Activated CD8-positive, alpha-beta memory T cell treated with anti-CD3 and anti-CD28 coated beads for 1 hour (primary cell): ENCODE results near the gene HARS2.
"Not testable (repeated sequence)": the region's sequence is repeated elsewhere in the genome, so short reads cannot be mapped to it uniquely, and the experiment has no call there.

Source experiments
- DNase-seq, 2 donors: peaks; one replicate each; pipeline ENCODE4 v3.0.0-alpha.2; 2020; ENCODE audit warnings: low read depth in 1 of 2; ENCODE audit errors: extremely low read depth in 1 of 2

HARS2 gene

GRCh38 chr5:140690941-140691924 lies at the start of gene HARS2, which contains the start of gene HARS1:
Gene HARS2 (plus strand): TSS chr5:140691455. CDS start chr5:140691649, 194 bp downstream.
Gene HARS1 (minus strand): TSS chr5:140691370. CDS start chr5:140691304, 66 bp downstream.
- peak; percentile 60 to 64 for DNase-seq

DNA sequence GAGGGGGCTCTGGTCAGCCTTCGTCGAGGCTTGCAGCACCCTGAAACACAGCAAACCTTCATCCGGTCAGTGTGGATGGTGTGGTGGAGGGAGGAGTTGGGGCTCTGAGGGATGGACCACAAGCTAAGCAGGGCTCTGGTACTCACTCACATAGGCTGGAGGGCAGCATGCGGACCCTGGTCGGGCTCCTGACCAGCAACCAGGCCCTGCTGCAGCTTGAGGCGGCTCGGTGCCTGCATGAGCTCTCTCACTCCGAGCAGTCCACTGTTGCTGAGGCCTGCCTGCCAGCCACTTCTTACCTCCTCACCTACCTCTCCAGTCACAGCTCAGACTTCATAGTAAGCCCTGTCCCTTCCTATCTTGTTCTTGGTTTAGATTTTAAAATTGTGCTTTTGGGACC lies 49.5 kb upstream of the HARS2 start:
- DNase-seq: no peak

DNA sequence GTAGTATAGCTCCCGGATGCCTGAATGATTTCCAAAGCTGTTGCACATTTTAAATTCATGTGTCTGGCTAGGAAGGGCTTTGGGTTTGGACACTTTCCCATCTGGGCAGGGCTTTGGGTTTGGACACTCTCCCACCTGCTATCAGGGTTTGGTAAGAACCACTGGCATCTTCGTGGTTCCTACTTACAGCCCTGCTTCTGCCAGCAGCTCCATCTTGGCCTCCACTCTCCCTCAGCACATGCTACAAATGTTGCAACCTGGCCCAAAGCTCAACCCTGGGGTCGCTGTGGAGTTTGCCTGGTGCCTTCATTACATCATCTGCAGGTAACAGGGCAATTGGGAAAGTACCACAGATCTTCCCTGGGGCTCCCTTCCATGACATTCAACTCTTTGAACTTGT lies 48.5 kb upstream of the HARS2 start:
- DNase-seq: no peak

- DNase-seq: no peak
Measured at GRCh38 chr5:140647042-140647419, 44.2 kb upstream of the HARS2 start.

GRCh38 chr5:140658870-140659269 lies 32.4 kb upstream of the HARS2 start:
- DNase-seq: no peak

DNA sequence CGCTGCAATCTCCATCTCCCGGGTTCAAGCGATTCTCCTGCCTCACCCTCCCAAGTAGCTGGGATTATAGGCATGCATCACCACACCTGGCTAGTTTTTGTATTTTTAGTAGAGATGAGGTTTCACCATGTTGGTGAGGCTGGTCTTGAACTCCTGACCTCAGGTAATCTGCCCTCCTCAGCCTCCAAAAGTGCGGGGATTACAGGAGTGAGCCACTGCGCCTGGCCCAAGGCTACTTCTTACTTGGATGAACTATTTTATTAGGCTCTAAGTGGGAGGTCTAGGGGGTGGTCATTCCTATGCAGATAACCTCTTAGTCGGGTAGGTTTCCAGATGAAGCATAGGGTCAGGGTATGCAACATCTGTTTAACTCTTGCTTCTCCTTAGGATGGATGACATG lies 30.9 kb upstream of the HARS2 start:
- DNase-seq: not testable (repeated sequence)

DNA sequence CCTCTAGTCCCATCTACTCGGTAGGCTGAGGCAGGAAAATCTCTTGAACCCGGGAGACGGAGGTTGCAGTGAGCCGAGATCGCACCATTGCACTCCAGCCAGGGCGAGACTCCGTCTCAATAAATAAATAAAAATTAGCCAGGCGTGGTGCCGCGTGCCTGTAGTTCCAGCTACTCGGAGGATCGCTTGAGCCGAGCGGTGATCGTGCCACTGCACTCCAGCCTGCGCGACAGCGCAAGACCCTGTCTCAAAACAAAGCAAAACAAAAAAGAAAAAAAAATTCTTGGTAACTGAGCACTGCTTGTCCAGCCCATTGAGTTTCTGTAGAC lies 27.3 kb upstream of the HARS2 start:
- no peak for DNase-seq

DNA sequence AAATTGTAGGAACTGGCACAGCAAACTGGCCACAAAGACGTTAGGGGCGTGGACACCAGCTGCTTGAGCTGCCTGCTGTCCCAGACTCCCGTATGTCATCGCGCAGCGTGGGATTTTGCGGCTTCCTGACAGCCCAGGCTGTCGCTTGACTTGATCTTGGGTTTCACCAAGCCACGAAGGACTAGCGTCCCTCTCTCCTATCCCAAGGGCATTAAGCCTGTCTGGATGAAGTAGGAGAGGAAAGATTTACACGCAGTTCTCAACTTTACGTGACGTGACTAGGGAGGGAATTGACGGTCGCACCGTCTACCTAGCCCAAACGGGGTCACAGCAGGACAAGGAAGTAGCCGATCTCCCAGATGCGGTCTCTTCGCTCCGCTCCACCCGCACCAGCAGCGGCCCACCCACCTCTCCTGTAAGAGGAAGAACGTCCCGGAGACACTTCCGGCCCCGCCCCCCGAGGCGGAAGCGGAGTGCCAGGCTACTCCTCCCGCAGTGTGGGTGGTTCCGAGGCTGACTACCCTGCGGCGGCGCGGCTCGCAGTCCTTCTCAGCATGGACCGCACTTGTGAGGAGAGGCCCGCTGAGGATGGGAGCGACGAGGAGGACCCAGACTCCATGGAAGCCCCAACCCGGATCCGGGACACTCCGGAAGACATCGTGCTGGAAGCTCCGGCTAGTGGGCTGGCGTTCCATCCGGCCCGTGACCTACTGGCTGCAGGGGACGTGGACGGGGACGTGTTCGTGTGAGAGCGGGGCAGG lies 26.7 kb upstream of the HARS2 start, which contains the start of gene WDR55:
Gene WDR55, plus strand, starts transcription at position 546 of the 761 bp plus-strand sequence. Its CDS starts 9 bp downstream, at position 555.
- peak; percentile 89 to 94 for DNase-seq

DNA sequence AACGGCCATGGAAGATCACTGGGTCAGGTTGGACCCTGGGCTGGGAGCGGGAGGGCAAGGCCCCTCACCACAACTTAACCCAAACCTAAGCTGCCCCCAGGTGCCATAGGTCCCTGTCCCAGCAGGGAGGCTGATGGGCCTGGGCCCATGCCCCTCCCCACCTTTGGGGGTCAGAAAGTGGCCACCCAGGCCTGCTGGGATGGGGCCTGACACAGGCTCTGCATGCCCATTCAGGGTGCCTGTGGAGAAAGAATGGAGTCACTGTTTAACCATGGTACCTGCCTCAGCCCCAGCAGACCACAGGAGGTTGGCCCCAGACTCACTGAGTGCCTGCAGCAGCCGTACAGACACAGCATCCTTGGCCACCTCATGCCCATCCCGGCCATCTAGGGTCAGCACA lies 20.2 kb upstream of the HARS2 start:
- DNase-seq: not testable (repeated sequence)

GRCh38 chr5:140671472-140672125 lies 19.7 kb upstream of the HARS2 start:
- no peak for DNase-seq

- DNase-seq: no peak
Measured at GRCh38 chr5:140672455-140673186, 18.6 kb upstream of the HARS2 start.

GRCh38 chr5:140673187-140673976 lies 17.9 kb upstream of the HARS2 start, which contains the start of gene DND1:
Gene DND1 (minus strand): TSS chr5:140673576. CDS start chr5:140673542, 34 bp downstream.
- DNase-seq: no peak

- DNase-seq: no peak
Measured at GRCh38 chr5:140674211-140674610, 17.0 kb upstream of the HARS2 start.

GRCh38 chr5:140674629-140675028 lies 16.6 kb upstream of the HARS2 start:
- DNase-seq: no peak

DNA sequence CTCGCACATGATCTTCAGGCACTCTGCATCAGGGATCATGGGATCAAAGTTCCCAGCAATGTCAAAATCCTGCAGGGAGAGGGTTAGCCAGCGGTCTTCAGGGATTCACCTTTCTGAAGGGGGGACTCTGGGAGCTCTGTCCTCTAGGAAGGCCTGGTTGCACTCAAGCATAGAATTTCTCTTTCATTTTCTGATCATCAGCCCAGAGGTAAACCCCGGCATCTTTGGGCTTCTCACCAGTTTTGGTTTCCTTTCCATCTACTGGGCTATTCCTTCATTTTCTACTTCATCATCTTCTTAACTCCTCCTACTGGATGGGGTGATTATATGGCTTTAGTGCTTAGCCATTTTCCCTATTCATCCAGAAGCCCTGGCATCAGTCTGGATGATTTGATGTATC lies 13.3 kb upstream of the HARS2 start:
- DNase-seq: no peak

DNA sequence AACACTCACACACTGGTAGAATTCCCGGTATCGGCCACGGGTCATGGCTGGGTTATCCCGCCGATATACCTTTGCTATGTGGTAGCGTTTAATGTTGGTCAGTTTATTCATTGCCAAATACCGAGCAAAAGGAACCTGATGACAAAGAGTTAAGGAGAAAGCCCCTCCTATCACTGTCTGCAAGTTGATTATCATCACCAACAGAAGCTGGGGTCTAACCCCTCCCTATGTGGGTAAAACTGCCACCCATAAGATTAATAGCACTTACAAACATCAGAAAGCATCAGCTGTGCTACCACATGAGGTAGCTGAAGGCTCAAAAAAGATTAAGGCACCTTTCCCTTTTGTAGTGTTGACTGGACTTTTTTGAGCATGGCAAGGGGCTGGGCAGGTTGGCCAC lies 12.3 kb upstream of the HARS2 start:
- no peak for DNase-seq

DNA sequence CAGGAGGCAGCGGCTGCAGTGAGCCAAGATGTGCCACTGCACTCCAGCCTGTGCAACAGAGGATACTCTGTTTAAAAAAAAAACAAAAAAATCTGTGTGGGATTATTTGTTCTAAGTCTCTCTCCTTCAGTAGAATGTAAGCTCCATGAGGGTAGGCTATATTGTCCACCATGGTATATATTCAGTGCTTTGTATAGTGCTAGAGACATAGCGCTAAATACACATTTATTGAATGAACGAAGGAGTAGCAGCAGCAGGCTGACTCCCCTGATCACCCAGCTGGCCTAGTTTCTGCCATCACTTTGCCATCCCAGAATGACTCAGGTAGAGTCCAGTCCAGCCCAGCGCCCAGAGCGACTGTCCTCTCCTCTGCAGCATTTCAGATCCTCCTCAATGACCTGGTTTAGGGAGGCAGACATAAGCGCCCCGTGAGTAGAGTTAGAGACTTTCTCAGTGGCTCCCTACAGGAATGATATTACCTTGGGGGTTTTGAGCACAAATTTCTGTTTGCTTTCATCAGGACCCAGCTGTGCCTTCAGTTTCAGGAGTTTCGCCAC lies 801 bp upstream of the HARS2 start:
- DNase-seq: no peak

DNA sequence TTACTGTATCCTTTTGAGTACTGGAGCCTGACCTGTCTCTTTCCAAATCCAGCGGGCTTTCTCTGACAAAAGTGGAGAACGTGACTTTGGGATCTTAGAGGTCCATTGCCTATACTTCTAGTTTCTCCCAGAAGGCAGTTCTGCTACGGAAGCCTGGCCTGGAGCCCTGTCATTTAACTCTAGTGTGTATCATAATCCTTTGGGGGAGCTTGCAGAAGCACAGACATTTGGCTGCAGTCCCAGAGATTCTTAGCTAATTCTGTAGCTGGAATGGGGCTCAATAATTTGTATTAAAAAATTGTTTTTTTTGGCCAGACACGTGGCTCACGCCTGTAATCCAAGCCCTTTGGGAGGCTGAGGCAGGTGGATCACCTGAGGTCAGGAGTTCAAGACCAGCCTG lies 3.0 kb downstream of the HARS2 start:
- DNase-seq: no peak

DNA sequence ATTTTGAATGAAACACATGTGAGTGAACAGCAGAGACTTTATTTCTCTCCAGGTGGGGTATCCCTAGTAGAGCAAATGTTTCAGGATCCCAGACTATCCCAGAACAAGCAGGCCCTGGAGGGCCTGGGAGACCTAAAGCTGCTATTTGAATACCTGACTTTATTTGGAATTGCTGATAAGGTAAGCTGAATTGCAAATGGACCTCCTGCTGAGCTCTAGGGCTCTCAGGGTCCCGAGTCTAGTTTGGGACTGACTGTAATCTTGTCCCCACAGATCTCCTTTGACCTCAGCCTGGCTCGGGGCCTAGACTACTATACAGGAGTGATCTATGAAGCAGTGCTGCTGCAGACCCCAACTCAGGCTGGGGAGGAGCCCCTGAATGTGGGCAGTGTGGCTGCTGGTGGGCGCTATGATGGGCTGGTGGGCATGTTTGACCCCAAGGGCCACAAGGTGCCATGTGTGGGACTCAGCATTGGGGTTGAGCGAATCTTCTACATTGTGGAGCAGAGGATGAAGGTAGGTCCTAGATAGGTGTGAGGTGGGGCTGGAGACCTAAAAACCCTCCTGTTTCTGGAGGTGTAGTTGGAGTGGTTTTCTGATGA lies 5.7 kb downstream of the HARS2 start:
- no peak for DNase-seq
